OCI-LY7 (cell line): ENCODE data around the gene SPG11. TPM values are rescaled to one million over a fixed set of nuclear protein-coding genes. Genes with fewer than 3 reads are reported as not detected.

Experiments
- BruUV-seq: library from RNA; stranded (reverse); fragments of 400-500 nt; replicated peaks from 2 replicates; lab custom pipeline; 2021; lab: Mats Ljungman, UMichigan
- CTCF ChIA-PET: fragments of 300-600 bp; sonication (Branson Sonifier 250); formaldehyde crosslinking; loops from one replicate; lab custom pipeline; 2022; ENCODE audit warnings: antibody characterized with exemption; ENCODE audit not compliant: unreplicated experiment; lab: Charles Lee
- POLR2A ChIA-PET: fragments of 300-600 bp; sonication (Branson Sonifier 250); formaldehyde crosslinking; loops from one replicate; lab custom pipeline; 2022; ENCODE audit warnings: antibody characterized with exemption; lab: Charles Lee
- DNase-seq: peaks from one replicate; pipeline ENCODE4 v3.0.0-alpha.2; 2015; ENCODE audit warnings: low spot score
- H2AFZ ChIP-seq: fragments of 200-600 bp; sonication (generic), shearing (Covaris generic); 2 replicates; pipeline ENCODE4 v1.6.1; 2014; ENCODE audit warnings: mild to moderate bottlenecking, antibody characterized with exemption, low read length, moderate library complexity
- H3K27ac ChIP-seq: fragments of 200-600 bp; sonication (generic); 2 replicates; pipeline ENCODE4 v1.5.1; 2014; ENCODE audit warnings: mixed run types, low read depth, mild to moderate bottlenecking, moderate library complexity, low read length, inconsistent platforms; ENCODE audit not compliant: poor library complexity, severe bottlenecking
- H3K36me3 ChIP-seq: fragments of 200-600 bp; sonication (generic); 2 replicates; pipeline ENCODE4 v1.6.1; 2014; ENCODE audit warnings: mild to moderate bottlenecking, antibody characterized with exemption, low read length, moderate library complexity, mixed read lengths; ENCODE audit not compliant: insufficient read depth
- H3K4me1 ChIP-seq: fragments of 200-600 bp; sonication (generic); 2 replicates; pipeline ENCODE4 v1.5.1; 2014; ENCODE audit warnings: mild to moderate bottlenecking, low read length; ENCODE audit not compliant: insufficient read depth, poor library complexity, severe bottlenecking
- H3K4me2 ChIP-seq: fragments of 200-600 bp; sonication (generic); 2 replicates; pipeline ENCODE4 v1.6.1; 2014; ENCODE audit warnings: mild to moderate bottlenecking, low read length
- H3K4me3 ChIP-seq: fragments of 200-600 bp; sonication (generic); 2 replicates; pipeline ENCODE4 v1.5.1; 2014; ENCODE audit warnings: mild to moderate bottlenecking, low read depth, low read length; ENCODE audit not compliant: poor library complexity, severe bottlenecking
- H3K79me2 ChIP-seq: fragments of 200-600 bp; sonication (generic); 2 replicates; pipeline ENCODE4 v1.6.1; 2016; ENCODE audit warnings: low read depth, mild to moderate bottlenecking, low read length, moderate library complexity, mixed read lengths; ENCODE audit not compliant: insufficient read depth
- H3K9me2 ChIP-seq: fragments of 200-600 bp; sonication (generic); 2 replicates; pipeline ENCODE4 v1.6.1; 2016; ENCODE audit warnings: mild to moderate bottlenecking, low read length, mixed read lengths; ENCODE audit not compliant: insufficient read depth
- H3K9me3 ChIP-seq: fragments of 200-600 bp; sonication (generic); 2 replicates; pipeline ENCODE4 v1.6.1; 2014; ENCODE audit warnings: mild to moderate bottlenecking, mixed run types, low read length, mixed read lengths
- H4K20me1 ChIP-seq: fragments of 200-600 bp; sonication (generic); 2 replicates; pipeline ENCODE4 v1.6.1; 2014; ENCODE audit warnings: mild to moderate bottlenecking, antibody characterized with exemption, low read length, moderate library complexity, mixed read lengths; ENCODE audit not compliant: insufficient read depth
- CTCF ChIP-seq: fragments of 200-600 bp; sonication (generic); conservative IDR thresholded peaks from 2 replicates; pipeline ENCODE4 v1.5.1; 2014; ENCODE audit warnings: mild to moderate bottlenecking, antibody characterized with exemption, low read length, moderate library complexity, mixed read lengths
- EZH2phosphoT487 ChIP-seq: fragments of 200-600 bp; sonication (generic); IDR thresholded peaks from 2 replicates; pipeline ENCODE4 v1.6.1; 2018; ENCODE audit warnings: low read depth, borderline replicate concordance, mild to moderate bottlenecking, mixed run types, antibody characterized with exemption, low read length, moderate library complexity, mixed read lengths
- intact Hi-C: fragments of 100-400 bp; cut with micrococcal nuclease; formaldehyde crosslinking; loops from one replicate; pipeline ENCODE4 v1.10.0; 2022; ENCODE audit not compliant: unreplicated experiment
- total RNA-seq, 2 experiments: library from RNA; depleted of rRNA in 1 of 2; stranded (reverse); fragments of >200 nt in 1 of 2; shearing (Covaris generic) in 1 of 2; gene quantifications; 2 replicates each; pipeline ENCODE4 v1.2.3, GENCODE V29; 2014 to 2022

The SPG11 gene
- total RNA-seq, 2 experiments from 2014 or later = 69.1 to 92.8 TPM

- Histone ChIP-seq H3K4me1 (peaks cover 10% of the 10 kb centered on the region), H3K4me2 (no peak overlapping the region), H2AFZ (no peak overlapping the region), H3K9me3 (no peaks in the 10 kb centered on the region), H3K4me3 (no peak overlapping the region), H3K27ac (no peak overlapping the region), H3K9me2 (no peaks in the 10 kb centered on the region), H4K20me1 (no peaks in the 10 kb centered on the region), H3K36me3 (peaks cover 82% of the 10 kb centered on the region), H3K79me2 (peaks cover 17% of the 10 kb centered on the region)
- TF ChIP-seq EZH2phosphoT487 (no peak), CTCF (no peak)
- POLR2A ChIA-PET = interaction anchor here (0.8 to 1.3 kb wide), 4 partner anchors 19 to 112 kb away, joined by 3 to 4 read pairs (median 3); no protein-coding TSS in a partner anchor
- BruUV-seq = no TSS peak
- CTCF ChIA-PET = no interaction called here
- intact Hi-C loops = no loop called here
- no peak for DNase-seq
Measured at GRCh38 chr15:44656913-44657312, 6.5 kb downstream of the SPG11 start.

GRCh38 chr15:44656298-44656697 lies 7.2 kb downstream of the SPG11 start:
- Histone ChIP-seq H4K20me1 (no peaks in the 10 kb centered on the region), H2AFZ (no peak overlapping the region), H3K36me3 (peaks cover 88% of the 10 kb centered on the region), H3K27ac (no peak overlapping the region), H3K9me3 (no peaks in the 10 kb centered on the region), H3K4me2 (no peak overlapping the region), H3K4me3 (no peak overlapping the region), H3K79me2 (peaks cover 11% of the 10 kb centered on the region; the same call in 1 of the 2 replicates), H3K9me2 (no peaks in the 10 kb centered on the region), H3K4me1 (peaks cover 4% of the 10 kb centered on the region)
- CTCF ChIA-PET = no interaction called here
- BruUV-seq = no TSS peak
- intact Hi-C loops = no loop called here
- POLR2A ChIA-PET = interaction anchor here (0.8 to 1.3 kb wide), 4 partner anchors 18 to 111 kb away, joined by 3 to 4 read pairs (median 3); no protein-coding TSS in a partner anchor
- TF ChIP-seq EZH2phosphoT487 (no peak), CTCF (no peak)
- DNase-seq = no peak

GRCh38 chr15:44654858-44655257 lies 8.6 kb downstream of the SPG11 start:
- Histone ChIP-seq H4K20me1 (no peaks in the 10 kb centered on the region), H3K4me3 (no peak overlapping the region), H3K4me2 (no peak overlapping the region), H3K36me3 (peaks cover 98% of the 10 kb centered on the region), H3K4me1 (no peaks in the 10 kb centered on the region), H3K9me3 (no peaks in the 10 kb centered on the region), H3K27ac (no peak overlapping the region), H3K79me2 (no peaks in the 10 kb centered on the region), H3K9me2 (no peaks in the 10 kb centered on the region), H2AFZ (no peak overlapping the region)
- TF ChIP-seq CTCF (no peak), EZH2phosphoT487 (no peak)
- intact Hi-C loops = no loop called here
- DNase-seq = no peak
- ChIA-PET POLR2A (interaction anchor here (1.0 kb wide), 1 partner anchor 82 kb away, joined by 3 read pairs; no protein-coding TSS in a partner anchor), CTCF (no interaction called here)
- BruUV-seq = no TSS peak
